GM10266 (cell line): Measurements from ENCODE around the gene USP9Y.

Experiments
- DNase-seq: peaks from one replicate; pipeline ENCODE4 v3.0.0; 2012; ENCODE audit errors: extremely low spot score
- CTCF ChIP-seq: IDR thresholded peaks from 2 replicates; pipeline ENCODE4 v1.5.1; 2012; ENCODE audit warnings: mild to moderate bottlenecking, low read depth; ENCODE audit not compliant: control insufficient read depth, insufficient read depth; ENCODE audit errors: missing control alignments

USP9Y gene

GRCh38 chrY:12733625-12734024 is 32.6 kb downstream of the USP9Y start:
- peak; percentile 8 for DNase-seq
- no peak for TF ChIP-seq CTCF

DNA sequence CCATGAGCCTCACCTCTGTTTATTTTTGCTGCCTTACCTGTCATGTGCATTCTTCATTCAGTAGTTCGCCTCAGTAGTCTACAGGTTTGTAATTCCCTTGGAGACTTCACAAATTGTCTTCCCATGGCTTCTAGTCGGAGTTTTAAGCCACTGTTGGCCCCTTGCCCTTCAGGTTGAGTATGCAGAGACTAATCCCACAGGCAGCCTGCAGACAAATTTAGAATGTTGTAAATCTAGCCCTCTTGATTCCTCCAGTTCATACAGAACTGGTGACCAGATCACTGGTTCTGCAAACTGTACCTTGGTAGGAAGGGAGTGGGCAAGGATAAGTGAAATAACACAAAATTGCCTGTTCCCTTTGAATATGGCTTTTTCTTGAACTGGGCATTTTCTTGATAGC is 33.0 kb downstream of the USP9Y start:
- TF ChIP-seq CTCF, result no peak
- no peak for DNase-seq

DNA sequence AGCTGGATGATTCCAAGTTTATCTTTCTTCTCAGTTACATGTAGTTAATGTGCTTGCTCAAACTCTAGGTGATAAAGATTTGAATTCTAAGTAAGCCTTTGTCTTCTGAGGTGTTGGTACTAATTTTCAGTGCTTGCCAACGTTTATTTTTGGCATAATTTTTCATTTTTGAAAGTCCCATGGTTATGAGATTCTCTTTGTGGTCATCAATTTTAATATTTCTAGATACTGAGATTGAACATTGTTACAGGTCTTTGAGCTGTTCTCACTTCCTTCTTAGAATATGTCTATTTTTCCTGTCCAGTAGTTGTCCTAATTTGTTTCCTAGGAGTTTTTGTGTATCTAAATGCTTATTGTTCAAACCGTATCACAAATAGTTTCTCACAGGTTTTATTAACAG is 40.4 kb downstream of the USP9Y start:
- no peak for DNase-seq
- TF ChIP-seq CTCF, result no peak

- TF ChIP-seq CTCF, result no peak
- no peak for DNase-seq
Measured at GRCh38 chrY:12742725-12743124, 41.7 kb downstream of the USP9Y start.

DNA sequence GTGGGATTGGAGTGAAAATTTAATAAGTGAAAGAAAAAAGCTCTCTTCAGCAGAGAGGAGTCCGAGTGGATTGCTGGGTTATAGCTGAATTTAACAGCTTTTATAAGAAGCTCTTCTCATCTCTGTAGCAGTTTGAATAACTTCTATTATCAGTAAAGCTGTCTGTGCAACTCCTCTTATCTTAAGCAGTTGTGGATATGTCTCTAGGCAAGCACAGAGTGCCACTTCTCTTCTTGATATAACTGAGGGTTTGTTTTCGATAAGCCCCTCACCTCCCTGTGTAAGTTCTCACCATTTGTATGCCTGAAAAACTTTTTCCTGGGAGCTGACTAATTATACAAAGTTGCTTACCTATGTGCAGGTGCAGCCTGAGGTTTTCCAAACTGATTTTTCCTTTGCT is 43.1 kb downstream of the USP9Y start:
- TF ChIP-seq CTCF, result no peak
- no peak for DNase-seq

- no peak for DNase-seq
- no peak for TF ChIP-seq CTCF
Measured at GRCh38 chrY:12749293-12749692, 48.3 kb downstream of the USP9Y start.

DNA sequence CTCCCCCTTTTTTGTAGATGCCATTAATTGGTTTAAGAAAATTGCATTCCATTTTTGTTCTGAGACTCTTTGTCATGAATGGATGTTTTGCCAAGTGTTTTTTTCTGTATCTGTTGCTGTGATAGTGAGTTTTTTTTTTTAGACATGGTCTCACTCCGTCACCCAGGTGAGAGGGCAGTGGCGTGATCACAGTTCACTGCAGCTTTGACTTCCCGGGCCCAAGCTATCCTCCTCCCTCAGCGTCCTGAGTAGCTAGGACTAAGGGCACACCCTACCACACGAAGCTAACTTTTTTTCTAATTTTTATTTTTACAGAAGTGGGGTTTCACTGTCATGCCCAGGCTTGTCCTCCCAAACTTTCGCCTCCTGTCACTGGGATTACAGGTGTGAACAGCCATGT is 51.8 kb downstream of the USP9Y start:
- no peak for TF ChIP-seq CTCF
- DNase-seq, result no peak
